Measurements from ENCODE around the gene ZNF726. TPM values are rescaled to one million over a fixed set of nuclear protein-coding genes. Genes with fewer than 3 reads are reported as not detected.

Gene ZNF726
- total RNA-seq, 2 donors from 2014 or later, result 5.8 TPM; not detected in 1

GRCh38 chr19:23969630-23970029, 54.9 kb downstream of the ZNF726 start:
- no peak overlapping the region for H3K4me3 Mint-ChIP-seq
- Histone ChIP-seq H3K4me1 (ENCODE audit: control insufficient read depth, insufficient read depth, low read length) (no peaks in the 10 kb centered on the region), H3K36me3 (ENCODE audit: control insufficient read depth, insufficient read depth, low read length) (no peaks in the 10 kb centered on the region), H3K27ac (ENCODE audit: low read depth, low read length) (no peak overlapping the region), H3K4me3 (ENCODE audit: low read length) (no peak overlapping the region), H3K27me3 (ENCODE audit: control insufficient read depth, insufficient read depth, low read length, poor library complexity, severe bottlenecking) (no peaks in the 10 kb centered on the region), H3K9me3 (ENCODE audit: control insufficient read depth, low read length) (peaks cover 43% of the 10 kb centered on the region), H3K9ac (ENCODE audit: extremely low read depth, low read length, poor library complexity, severe bottlenecking) (no peak overlapping the region)
- H3K36me3 Mint-ChIP-seq (ENCODE audit: low read depth), result no peaks in the 10 kb centered on the region
- 69% methylated on average over 1 of the region's 2 CpGs; no CpG with 5 or more reads in 1 of the 2 experiments for WGBS, 2 experiments (ENCODE audit: insufficient coverage in 1 of 2, insufficient read length in 1 of 2)
- H3K27ac Mint-ChIP-seq, result no peak overlapping the region
- TF ChIP-seq, protein P1, sequence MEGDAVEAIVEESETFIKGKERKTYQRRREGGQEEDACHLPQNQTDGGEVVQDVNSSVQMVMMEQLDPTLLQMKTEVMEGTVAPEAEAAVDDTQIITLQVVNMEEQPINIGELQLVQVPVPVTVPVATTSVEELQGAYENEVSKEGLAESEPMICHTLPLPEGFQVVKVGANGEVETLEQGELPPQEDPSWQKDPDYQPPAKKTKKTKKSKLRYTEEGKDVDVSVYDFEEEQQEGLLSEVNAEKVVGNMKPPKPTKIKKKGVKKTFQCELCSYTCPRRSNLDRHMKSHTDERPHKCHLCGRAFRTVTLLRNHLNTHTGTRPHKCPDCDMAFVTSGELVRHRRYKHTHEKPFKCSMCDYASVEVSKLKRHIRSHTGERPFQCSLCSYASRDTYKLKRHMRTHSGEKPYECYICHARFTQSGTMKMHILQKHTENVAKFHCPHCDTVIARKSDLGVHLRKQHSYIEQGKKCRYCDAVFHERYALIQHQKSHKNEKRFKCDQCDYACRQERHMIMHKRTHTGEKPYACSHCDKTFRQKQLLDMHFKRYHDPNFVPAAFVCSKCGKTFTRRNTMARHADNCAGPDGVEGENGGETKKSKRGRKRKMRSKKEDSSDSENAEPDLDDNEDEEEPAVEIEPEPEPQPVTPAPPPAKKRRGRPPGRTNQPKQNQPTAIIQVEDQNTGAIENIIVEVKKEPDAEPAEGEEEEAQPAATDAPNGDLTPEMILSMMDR (conservative IDR thresholded peaks at IDR 0.05), result no peak
- H3K9me3 Mint-ChIP-seq, result peaks cover 84% of the 10 kb centered on the region
- no peak for DNase-seq
- no peaks in the 10 kb centered on the region for H3K4me1 Mint-ChIP-seq
- H3K27me3 Mint-ChIP-seq (ENCODE audit: insufficient read depth), result peaks cover 45% of the 10 kb centered on the region

DNA sequence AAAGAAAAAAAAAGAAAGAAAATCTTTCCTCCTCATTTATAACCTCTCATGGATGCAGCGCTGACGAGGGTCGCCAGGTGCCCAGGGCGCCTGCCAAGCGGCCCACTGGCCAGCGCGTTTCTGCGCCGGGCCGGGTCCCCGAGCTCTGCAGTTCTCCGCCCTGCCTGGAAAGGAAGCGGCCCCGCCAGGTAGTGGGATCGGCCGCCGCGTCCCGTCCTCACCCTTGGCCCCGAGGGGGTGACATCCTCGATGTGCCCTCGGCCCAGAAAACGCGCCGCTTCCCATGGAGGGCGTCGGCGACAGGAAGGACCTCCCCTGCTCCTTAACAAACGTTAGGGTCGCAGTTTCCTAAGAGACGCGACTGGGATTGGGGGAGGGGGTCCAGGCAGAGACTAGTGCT, 56.9 kb downstream of the ZNF726 start:
- 45 to 63% methylated on average over 16 to 32 of the region's 32 CpGs for WGBS, 2 experiments (ENCODE audit: insufficient coverage in 1 of 2, insufficient read length in 1 of 2)
- Histone ChIP-seq H3K4me1 (ENCODE audit: control insufficient read depth, insufficient read depth, low read length) (no peaks in the 10 kb centered on the region), H3K36me3 (ENCODE audit: control insufficient read depth, insufficient read depth, low read length) (no peaks in the 10 kb centered on the region), H3K27ac (ENCODE audit: low read depth, low read length) (no peak overlapping the region), H3K9me3 (ENCODE audit: control insufficient read depth, low read length) (peaks cover 29% of the 10 kb centered on the region), H3K4me3 (ENCODE audit: low read length) (no peak overlapping the region), H3K27me3 (ENCODE audit: control insufficient read depth, insufficient read depth, low read length, poor library complexity, severe bottlenecking) (no peaks in the 10 kb centered on the region), H3K9ac (ENCODE audit: extremely low read depth, low read length, poor library complexity, severe bottlenecking) (no peak overlapping the region)
- no peaks in the 10 kb centered on the region for H3K36me3 Mint-ChIP-seq (ENCODE audit: low read depth)
- H3K4me3 Mint-ChIP-seq, result peak overlapping the region; percentile 34
- no peak for DNase-seq
- no peaks in the 10 kb centered on the region for H3K4me1 Mint-ChIP-seq
- TF ChIP-seq, protein P1 (conservative IDR thresholded peaks at IDR 0.05), result no peak
- H3K27me3 Mint-ChIP-seq (ENCODE audit: insufficient read depth), result peaks cover 44% of the 10 kb centered on the region
- H3K9me3 Mint-ChIP-seq, result peaks cover 85% of the 10 kb centered on the region
- H3K27ac Mint-ChIP-seq, result no peak overlapping the region

- Histone ChIP-seq H3K36me3 (ENCODE audit: control insufficient read depth, insufficient read depth, low read length) (no peaks in the 10 kb centered on the region), H3K4me3 (ENCODE audit: low read length) (no peak overlapping the region), H3K4me1 (ENCODE audit: control insufficient read depth, insufficient read depth, low read length) (no peaks in the 10 kb centered on the region), H3K27ac (ENCODE audit: low read depth, low read length) (no peak overlapping the region), H3K27me3 (ENCODE audit: control insufficient read depth, insufficient read depth, low read length, poor library complexity, severe bottlenecking) (no peaks in the 10 kb centered on the region), H3K9ac (ENCODE audit: extremely low read depth, low read length, poor library complexity, severe bottlenecking) (no peak overlapping the region), H3K9me3 (ENCODE audit: control insufficient read depth, low read length) (peaks cover 29% of the 10 kb centered on the region)
- WGBS, 2 experiments (ENCODE audit: insufficient coverage in 1 of 2, insufficient read length in 1 of 2), result 82 to 87% methylated on average over 8 to 16 of the region's 16 CpGs
- peaks cover 86% of the 10 kb centered on the region for H3K9me3 Mint-ChIP-seq
- H3K36me3 Mint-ChIP-seq (ENCODE audit: low read depth), result no peaks in the 10 kb centered on the region
- H3K4me1 Mint-ChIP-seq, result no peaks in the 10 kb centered on the region
- H3K27ac Mint-ChIP-seq, result no peak overlapping the region
- H3K4me3 Mint-ChIP-seq, result no peak overlapping the region
- TF ChIP-seq, protein P1 (conservative IDR thresholded peaks at IDR 0.05), result no peak
- DNase-seq, result no peak
- H3K27me3 Mint-ChIP-seq (ENCODE audit: insufficient read depth), result peaks cover 42% of the 10 kb centered on the region
These were observed 57.5 kb downstream of the ZNF726 start for GRCh38 chr19:23972161-23972560.
